Esophagus (tissue), 2 donors: ENCODE results near the gene TNFRSF8. TPM values are rescaled to one million over a fixed set of nuclear protein-coding genes. Genes with fewer than 3 reads are reported as not detected.

Experiments used
- H3K27ac ChIP-seq, 2 donors: one replicate each; pipeline ENCODE4 v1.5.1; 2013; ENCODE audit warnings: low read depth in 2 of 2, mild to moderate bottlenecking in 2 of 2, inconsistent platforms in 1 of 2, low read length in 1 of 2, moderate library complexity in 1 of 2
- H3K27me3 ChIP-seq, 2 donors: one replicate each; pipeline ENCODE4 v1.6.1; 2013; ENCODE audit warnings: low read length in 2 of 2, control low read depth in 1 of 2, mild to moderate bottlenecking in 1 of 2; ENCODE audit not compliant: insufficient read depth in 2 of 2, control insufficient read depth in 1 of 2
- H3K36me3 ChIP-seq, 2 donors: one replicate each; pipeline ENCODE4 v1.6.1; 2013; ENCODE audit warnings: low read length in 1 of 2; ENCODE audit not compliant: control insufficient read depth in 2 of 2, insufficient read depth in 2 of 2
- H3K4me1 ChIP-seq, 2 donors: one replicate each; pipeline ENCODE4 v1.6.1; 2013; ENCODE audit warnings: low read length in 1 of 2; ENCODE audit not compliant: control insufficient read depth in 2 of 2, insufficient read depth in 2 of 2
- H3K4me3 ChIP-seq, 2 donors: one replicate each; pipeline ENCODE4 v1.5.1; 2013; ENCODE audit warnings: low read length in 2 of 2, mild to moderate bottlenecking in 2 of 2, low read depth in 1 of 2, moderate library complexity in 1 of 2
- H3K9me3 ChIP-seq, 2 donors: one replicate each; pipeline ENCODE4 v1.6.1; 2013; ENCODE audit warnings: mild to moderate bottlenecking in 2 of 2, low read depth in 1 of 2, low read length in 1 of 2, moderate library complexity in 1 of 2; ENCODE audit not compliant: control insufficient read depth in 2 of 2, insufficient read depth in 1 of 2
- WGBS, 2 donors: extraction: QIAGEN DNeasy Blood & Tissue Kit; methylation state at CpG; one replicate each; pipeline ENCODE4 v1.1.7; 2013; 5-methylcytosine and 5-hydroxymethylcytosine counted together
- polyA plus RNA-seq, 2 donors: library from polyadenylated mRNA; stranded (reverse); fragments of 200-250 nt; gene quantifications; one replicate each; pipeline ENCODE4 v1.2.3, GENCODE V29; 2013
- donor health status: healthy with polysubstance abuse.
- donor health status: Bipolar disorder and iron deficiency.

Gene TNFRSF8
- polyA plus RNA-seq, 2 donors: 0.14 TPM

DNA sequence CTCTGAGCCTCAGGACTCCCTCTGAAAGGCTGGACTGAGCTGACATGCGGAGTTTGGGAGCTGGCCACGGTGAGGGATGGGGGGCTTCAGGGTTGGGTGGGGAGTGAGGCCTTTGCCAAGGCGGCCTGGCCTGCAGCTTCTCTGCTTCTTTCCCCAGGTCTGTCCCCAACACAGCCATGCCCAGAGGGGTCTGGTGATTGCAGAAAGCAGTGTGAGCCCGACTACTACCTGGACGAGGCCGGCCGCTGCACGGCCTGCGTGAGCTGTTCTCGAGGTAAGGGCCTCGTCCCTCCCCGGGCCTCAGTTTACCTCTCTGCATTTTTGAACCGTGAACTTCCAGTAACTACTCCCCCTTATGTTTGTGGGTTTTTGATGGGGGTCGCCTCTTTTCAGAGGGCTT is 48.6 kb downstream of the TNFRSF8 start:
- no peaks in the 10 kb centered on the region for H3K36me3 ChIP-seq
- H3K4me1 ChIP-seq: no peaks in the 10 kb centered on the region
- no peak overlapping the region for H3K4me3 ChIP-seq
- H3K27me3 ChIP-seq: no peaks in the 10 kb centered on the region
- WGBS, 2 donors: 90 to 91% methylated on average over 14 of the region's 14 CpGs
- no peak overlapping the region for H3K27ac ChIP-seq
- no peaks in the 10 kb centered on the region for H3K9me3 ChIP-seq

- Histone ChIP-seq H3K27me3 (no peaks in the 10 kb centered on the region), H3K9me3 (no peaks in the 10 kb centered on the region), H3K4me3 (no peak overlapping the region), H3K27ac (no peak overlapping the region), H3K36me3 (no peaks in the 10 kb centered on the region), H3K4me1 (no peaks in the 10 kb centered on the region)
- 63 to 72% methylated on average over 5 of the region's 5 CpGs for WGBS, 2 donors
Measured at GRCh38 chr1:12112711-12113161, 49.6 kb downstream of the TNFRSF8 start.

DNA sequence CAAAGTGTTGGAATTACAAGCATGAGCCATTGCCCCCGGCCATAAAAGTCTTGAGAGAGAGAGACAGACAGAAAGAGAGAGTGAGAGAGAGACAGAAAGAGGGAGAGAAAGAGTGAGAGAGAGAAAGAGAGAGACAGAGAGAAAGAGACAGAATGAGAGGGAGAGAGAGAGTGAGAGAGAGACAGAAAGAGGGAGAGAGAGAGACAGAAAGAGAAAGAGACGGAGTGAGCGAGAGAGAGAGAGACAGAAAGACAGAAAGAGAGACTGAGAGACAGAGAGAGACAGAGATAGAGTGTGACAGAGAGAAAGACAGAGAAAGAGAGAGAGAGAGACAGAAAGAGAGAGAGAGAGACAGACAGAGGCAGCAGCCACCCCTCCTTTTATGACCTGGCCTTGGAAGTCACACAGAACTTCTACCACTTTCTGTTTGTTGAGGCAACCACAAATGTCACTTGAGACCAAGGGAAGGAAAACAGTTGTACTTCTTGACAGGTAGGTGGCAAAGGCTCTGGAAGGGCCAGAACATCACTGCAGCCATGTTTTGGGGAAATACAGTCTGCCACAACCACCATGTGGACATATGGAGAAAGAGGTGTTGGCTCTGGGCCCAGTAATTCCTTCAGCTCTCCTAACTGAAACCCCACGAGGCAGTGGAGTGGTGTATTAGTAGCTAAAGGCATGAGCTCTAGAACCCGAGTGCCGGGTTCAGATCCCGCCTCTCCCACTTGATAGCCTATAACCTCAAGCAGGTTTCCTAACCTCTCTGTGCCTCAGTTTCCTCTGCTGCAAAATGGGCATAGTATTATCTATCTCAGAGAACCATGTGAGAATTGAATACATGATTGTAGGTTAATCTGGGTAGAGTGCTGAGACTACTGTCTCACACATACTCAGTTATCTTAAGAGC is 50.6 kb downstream of the TNFRSF8 start:
- Histone ChIP-seq H3K9me3 (no peaks in the 10 kb centered on the region), H3K4me1 (no peaks in the 10 kb centered on the region), H3K27ac (no peak overlapping the region), H3K36me3 (no peaks in the 10 kb centered on the region), H3K4me3 (no peak overlapping the region), H3K27me3 (no peaks in the 10 kb centered on the region)
- 68 to 81% methylated on average over 7 of the region's 7 CpGs for WGBS, 2 donors

GRCh38 chr1:12114340-12114683 is 51.2 kb downstream of the TNFRSF8 start:
- WGBS, 2 donors: 84 to 86% methylated on average over 6 of the region's 6 CpGs
- Histone ChIP-seq H3K36me3 (no peaks in the 10 kb centered on the region), H3K4me3 (no peak overlapping the region), H3K9me3 (no peaks in the 10 kb centered on the region), H3K27ac (no peak overlapping the region), H3K4me1 (no peaks in the 10 kb centered on the region), H3K27me3 (no peaks in the 10 kb centered on the region)

DNA sequence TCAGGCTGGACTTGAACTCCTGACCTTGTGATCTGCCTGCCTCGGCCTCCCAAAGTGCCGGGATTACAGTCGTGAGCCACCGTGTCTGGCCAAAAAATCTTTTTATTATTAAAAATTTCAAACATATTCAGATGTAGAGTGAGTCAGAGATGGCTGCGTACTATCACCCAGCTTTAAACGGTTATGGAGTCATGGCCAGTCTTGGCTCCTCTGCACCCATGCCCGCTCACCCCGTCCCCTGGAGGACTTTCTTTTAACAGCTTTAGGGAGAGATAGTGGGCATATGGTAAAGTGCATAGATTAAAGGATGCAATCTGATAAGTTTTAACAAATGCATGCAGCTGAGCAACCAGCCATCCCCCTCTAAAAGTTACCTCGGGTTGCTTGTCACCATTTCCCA is 51.8 kb downstream of the TNFRSF8 start:
- 76 to 77% methylated on average over 9 of the region's 9 CpGs for WGBS, 2 donors
- Histone ChIP-seq H3K27me3 (no peaks in the 10 kb centered on the region), H3K9me3 (no peaks in the 10 kb centered on the region), H3K36me3 (no peaks in the 10 kb centered on the region), H3K27ac (no peak overlapping the region), H3K4me3 (no peak overlapping the region), H3K4me1 (no peaks in the 10 kb centered on the region)

DNA sequence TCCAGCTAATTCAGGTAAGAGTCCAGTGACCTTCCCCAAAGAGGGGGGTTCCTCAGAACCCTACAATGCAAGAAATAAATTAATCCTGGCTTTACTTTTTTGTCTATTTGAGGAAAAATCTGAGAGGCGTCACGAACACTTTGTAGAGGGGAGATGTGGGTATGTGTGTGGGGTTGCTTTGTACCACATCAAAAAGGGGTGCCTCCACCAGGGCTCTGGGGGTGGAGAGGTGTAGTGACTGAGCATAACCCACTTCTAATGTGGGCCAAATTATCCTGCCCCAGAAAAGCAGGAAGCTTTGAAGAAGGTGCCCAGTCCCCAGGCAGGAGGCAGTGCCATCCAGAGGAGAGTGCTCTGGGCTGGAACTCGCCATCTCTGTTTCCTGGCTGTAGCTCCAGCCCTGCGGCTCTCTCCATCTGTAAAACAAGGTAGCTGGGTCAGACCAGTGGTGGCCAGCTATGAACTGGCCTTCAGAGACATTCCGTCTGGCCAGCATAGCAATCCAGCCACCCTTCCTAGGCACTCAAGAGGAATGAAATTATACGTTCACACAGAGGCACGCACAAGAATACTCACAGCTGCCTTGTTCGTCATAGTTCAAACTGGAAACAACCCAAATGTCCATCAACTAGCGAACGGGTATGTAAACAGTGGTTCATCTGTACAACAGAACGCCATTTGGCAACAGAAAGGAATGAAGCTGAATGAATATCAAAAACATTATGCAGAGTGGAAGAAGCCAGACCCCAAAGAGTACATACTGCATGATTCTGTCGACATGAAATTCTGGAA is 58.3 kb downstream of the TNFRSF8 start:
- Histone ChIP-seq H3K4me1 (no peaks in the 10 kb centered on the region), H3K27me3 (no peaks in the 10 kb centered on the region), H3K9me3 (no peaks in the 10 kb centered on the region), H3K36me3 (no peaks in the 10 kb centered on the region), H3K27ac (no peak overlapping the region), H3K4me3 (no peak overlapping the region)
- 50 to 54% methylated on average over 12 of the region's 12 CpGs for WGBS, 2 donors

DNA sequence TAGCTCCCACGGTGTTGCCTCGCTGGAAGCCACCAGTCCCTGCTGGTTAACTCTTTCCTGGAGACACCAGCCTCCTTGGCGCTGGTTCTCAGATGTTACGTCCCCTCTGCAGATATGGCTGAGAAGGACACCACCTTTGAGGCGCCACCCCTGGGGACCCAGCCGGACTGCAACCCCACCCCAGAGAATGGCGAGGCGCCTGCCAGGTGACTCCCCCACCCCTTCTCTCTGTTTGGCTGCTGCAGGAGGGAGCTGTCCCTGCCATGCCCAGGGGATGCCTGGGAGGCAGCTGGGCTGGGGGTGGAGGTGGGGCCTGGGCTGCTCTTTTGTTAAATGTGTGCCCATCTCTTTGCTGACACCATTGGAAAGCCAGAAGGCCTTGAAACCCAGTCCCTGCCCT is 60.1 kb downstream of the TNFRSF8 start:
- H3K27ac ChIP-seq: no peak overlapping the region
- no peaks in the 10 kb centered on the region for H3K4me1 ChIP-seq
- WGBS, 2 donors: 57 to 58% methylated on average over 8 of the region's 8 CpGs
- no peaks in the 10 kb centered on the region for H3K36me3 ChIP-seq
- H3K27me3 ChIP-seq: no peaks in the 10 kb centered on the region
- H3K9me3 ChIP-seq: no peaks in the 10 kb centered on the region
- H3K4me3 ChIP-seq: no peak overlapping the region

DNA sequence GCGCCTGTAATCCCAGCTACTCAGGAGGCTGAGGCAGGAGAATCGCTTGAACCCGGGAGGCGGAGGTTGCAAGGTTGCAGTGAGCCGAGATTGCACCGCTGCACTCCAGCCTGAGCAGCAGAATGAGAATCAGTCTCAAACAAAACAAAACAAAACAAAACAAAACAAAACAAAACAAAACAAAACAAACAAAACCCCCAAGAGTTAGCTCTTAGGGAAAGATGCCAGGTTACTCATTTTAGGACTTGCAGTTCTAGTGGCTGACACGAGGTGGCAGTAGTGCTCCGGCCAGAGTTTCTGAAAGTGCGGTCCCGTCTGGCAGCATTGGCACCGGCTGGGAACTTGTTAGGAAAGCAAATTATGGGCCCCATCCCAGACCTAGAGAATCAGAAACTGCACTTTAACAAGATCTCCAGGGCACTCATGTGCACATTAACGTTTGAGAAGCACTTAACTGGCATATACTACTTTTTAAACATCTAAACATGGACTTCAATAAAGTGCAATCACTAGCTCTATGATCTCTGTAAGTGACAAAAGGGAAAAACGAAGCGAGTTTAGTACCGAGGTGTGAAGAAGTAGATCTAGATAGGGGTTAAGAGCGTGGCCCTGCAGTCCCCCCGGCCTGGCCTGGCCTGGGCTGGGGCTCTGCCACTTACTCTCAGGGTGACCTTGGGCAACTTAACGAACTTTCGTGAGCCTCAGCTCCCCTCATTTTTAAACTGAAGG is 61.8 kb downstream of the TNFRSF8 start:
- Histone ChIP-seq H3K4me3 (no peak overlapping the region), H3K4me1 (no peaks in the 10 kb centered on the region), H3K9me3 (no peaks in the 10 kb centered on the region), H3K36me3 (no peaks in the 10 kb centered on the region), H3K27me3 (no peaks in the 10 kb centered on the region), H3K27ac (no peak overlapping the region)
- 46 to 49% methylated on average over 19 of the region's 19 CpGs for WGBS, 2 donors
